Osteoblast (primary cell): ENCODE data around the gene PIGV. TPM values are rescaled to one million over a fixed set of nuclear protein-coding genes. Genes with fewer than 3 reads are reported as not detected.

Experiments
- DNase-seq: peaks from one replicate; pipeline ENCODE4 v3.0.0; 2011; ENCODE audit warnings: low spot score, mixed read lengths; ENCODE audit not compliant: insufficient read length; ENCODE audit errors: missing footprints
- H2AFZ ChIP-seq: 2 replicates; pipeline ENCODE4 v1.6.0; 2011; ENCODE audit warnings: mild to moderate bottlenecking, low read length
- H3K27ac ChIP-seq: 2 replicates; pipeline ENCODE4 v1.5.1; 2011; ENCODE audit warnings: mild to moderate bottlenecking, low read depth, low read length, moderate library complexity
- H3K27me3 ChIP-seq: 2 replicates; pipeline ENCODE4 v1.6.0; 2012; ENCODE audit warnings: mild to moderate bottlenecking, control low read depth, inconsistent platforms, low read length, moderate library complexity; ENCODE audit not compliant: insufficient read depth
- H3K36me3 ChIP-seq: 2 replicates; pipeline ENCODE4 v1.5.1; 2011; ENCODE audit warnings: mild to moderate bottlenecking, low read length, control low read depth, moderate library complexity; ENCODE audit not compliant: insufficient read depth
- H3K4me1 ChIP-seq: 2 replicates; pipeline ENCODE4 v1.5.1; 2011; ENCODE audit warnings: mild to moderate bottlenecking, low read length, control low read depth, moderate library complexity; ENCODE audit not compliant: insufficient read depth
- H3K4me2 ChIP-seq: 2 replicates; pipeline ENCODE4 v1.6.0; 2011; ENCODE audit warnings: mild to moderate bottlenecking, low read length; ENCODE audit not compliant: insufficient read depth
- H3K4me3 ChIP-seq: fragments of 200-600 bp; sonication (generic); 3 replicates; pipeline ENCODE4 v1.5.1; 2012; ENCODE audit warnings: mild to moderate bottlenecking, low read length, inconsistent platforms; ENCODE audit not compliant: insufficient read depth
- H3K79me2 ChIP-seq: 2 replicates; pipeline ENCODE4 v1.6.0; 2012; ENCODE audit warnings: mild to moderate bottlenecking, low read length, control low read depth, inconsistent platforms; ENCODE audit not compliant: insufficient read depth
- H3K9me3 ChIP-seq: 2 replicates; pipeline ENCODE4 v1.5.1; 2011; ENCODE audit warnings: low read depth, low read length, control low read depth
- H4K20me1 ChIP-seq: 2 replicates; pipeline ENCODE4 v1.6.0; 2012; ENCODE audit warnings: mild to moderate bottlenecking, low read length, control low read depth; ENCODE audit not compliant: insufficient read depth
- CTCF ChIP-seq: IDR thresholded peaks from 2 replicates; pipeline ENCODE4 v1.5.1; 2011; ENCODE audit warnings: mild to moderate bottlenecking, low read depth, low read length, moderate library complexity; ENCODE audit errors: extremely low read depth
- total RNA-seq: library from RNA; depleted of rRNA; stranded (reverse); fragments of >200 nt; gene quantifications from 2 replicates; pipeline ENCODE4 v1.2.3, GENCODE V29; 2012

PIGV gene
- total RNA-seq, 1 donor = 18.1 TPM

DNA sequence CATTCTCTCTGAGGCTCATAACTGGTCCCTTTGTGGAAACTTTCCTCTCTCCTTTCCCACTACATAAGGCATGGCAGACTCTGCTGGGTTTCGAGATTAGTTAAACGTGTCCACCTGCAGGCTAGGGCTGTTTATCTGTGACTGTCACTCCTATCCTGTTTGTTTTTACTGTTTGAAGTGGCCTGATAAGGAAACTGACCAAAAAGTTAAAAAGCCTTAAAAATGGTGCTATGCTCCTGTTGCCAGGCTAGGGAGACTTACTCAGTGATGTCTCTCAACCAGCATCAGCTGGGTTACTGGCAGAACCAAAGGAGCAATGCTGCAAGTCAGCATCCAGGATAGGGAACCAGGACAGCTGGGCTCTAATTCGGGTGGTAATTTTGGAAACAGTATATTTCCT, 3.9 kb downstream of the PIGV start:
- no peaks in the 10 kb centered on the region for H3K9me3 ChIP-seq
- no peaks in the 10 kb centered on the region for H3K79me2 ChIP-seq
- TF ChIP-seq CTCF = no peak
- H4K20me1 ChIP-seq = no peaks in the 10 kb centered on the region
- H3K4me3 ChIP-seq = no peak overlapping the region
- DNase-seq = no peak
- peaks cover 32% of the 10 kb centered on the region for H3K4me1 ChIP-seq
- no peak overlapping the region for H3K4me2 ChIP-seq
- H3K36me3 ChIP-seq = peaks cover 17% of the 10 kb centered on the region
- no peak overlapping the region for H3K27ac ChIP-seq
- no peak overlapping the region for H2AFZ ChIP-seq
- H3K27me3 ChIP-seq = no peaks in the 10 kb centered on the region

DNA sequence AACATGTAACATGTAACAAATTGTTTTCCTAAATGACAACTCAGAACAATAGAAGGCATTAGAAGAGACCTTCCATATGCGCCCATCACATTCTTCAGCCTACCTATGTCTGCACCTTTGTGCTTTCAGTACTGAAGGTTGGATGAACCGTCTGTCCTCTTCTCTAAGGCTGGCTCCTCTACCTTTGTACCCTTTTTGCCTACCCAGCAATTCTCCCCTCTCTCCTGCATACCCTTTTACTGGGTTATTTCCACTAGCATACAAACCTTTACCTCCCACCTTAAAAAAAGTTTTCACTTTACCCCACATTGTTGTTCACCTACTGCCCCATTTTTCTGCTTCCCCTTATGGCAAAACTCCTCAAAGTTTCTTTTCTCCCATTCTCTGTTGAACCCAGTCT, 5.2 kb downstream of the PIGV start:
- peaks cover 22% of the 10 kb centered on the region for H3K36me3 ChIP-seq
- H4K20me1 ChIP-seq = no peaks in the 10 kb centered on the region
- no peak for TF ChIP-seq CTCF
- DNase-seq = no peak
- H3K27ac ChIP-seq = no peak overlapping the region
- peaks cover 22% of the 10 kb centered on the region for H3K4me1 ChIP-seq
- no peaks in the 10 kb centered on the region for H3K27me3 ChIP-seq
- no peaks in the 10 kb centered on the region for H3K9me3 ChIP-seq
- H2AFZ ChIP-seq = no peak overlapping the region
- H3K79me2 ChIP-seq = no peaks in the 10 kb centered on the region
- H3K4me3 ChIP-seq = no peak overlapping the region
- no peak overlapping the region for H3K4me2 ChIP-seq

DNA sequence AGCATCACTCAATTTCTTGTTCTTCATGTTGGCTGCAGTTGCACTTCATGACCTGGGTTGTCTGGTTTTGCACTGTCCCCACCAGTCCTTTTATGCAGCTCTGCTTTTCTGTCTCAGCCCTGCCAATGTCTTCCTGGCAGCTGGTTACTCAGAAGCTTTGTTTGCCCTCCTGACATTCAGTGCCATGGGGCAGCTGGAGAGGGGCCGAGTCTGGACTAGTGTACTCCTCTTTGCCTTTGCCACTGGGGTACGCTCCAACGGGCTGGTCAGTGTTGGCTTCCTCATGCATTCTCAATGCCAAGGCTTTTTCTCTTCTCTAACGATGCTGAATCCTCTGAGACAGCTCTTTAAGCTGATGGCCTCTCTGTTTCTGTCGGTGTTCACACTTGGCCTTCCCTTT, 6.6 kb downstream of the PIGV start:
- Histone ChIP-seq H3K4me2 (no peak overlapping the region), H3K27ac (no peak overlapping the region), H3K4me3 (no peak overlapping the region), H3K27me3 (no peaks in the 10 kb centered on the region), H3K79me2 (no peaks in the 10 kb centered on the region), H3K4me1 (peaks cover 22% of the 10 kb centered on the region), H4K20me1 (no peaks in the 10 kb centered on the region), H3K9me3 (no peaks in the 10 kb centered on the region), H2AFZ (no peak overlapping the region), H3K36me3 (peaks cover 23% of the 10 kb centered on the region)
- no peak for TF ChIP-seq CTCF
- no peak for DNase-seq

GRCh38 chr1:26797627-26798026, 9.9 kb downstream of the PIGV start:
- Histone ChIP-seq H3K4me3 (no peak overlapping the region), H3K4me1 (peaks cover 21% of the 10 kb centered on the region), H3K4me2 (no peak overlapping the region), H3K79me2 (no peaks in the 10 kb centered on the region), H3K27me3 (no peaks in the 10 kb centered on the region), H3K9me3 (no peaks in the 10 kb centered on the region), H4K20me1 (no peaks in the 10 kb centered on the region), H3K36me3 (peaks cover 23% of the 10 kb centered on the region), H2AFZ (no peak overlapping the region), H3K27ac (no peak overlapping the region)
- TF ChIP-seq CTCF = no peak
- no peak for DNase-seq
